Esophagus squamous epithelium (tissue), 5 donors: ENCODE data around the gene ATP11A. TPM values are rescaled to one million over a fixed set of nuclear protein-coding genes. Genes with fewer than 3 reads are reported as not detected.

Source experiments
- DNase-seq: peaks from one replicate; lab custom pipeline; 2025; lab: John Stamatoyannopoulos, UW
- H3K27ac ChIP-seq, 4 donors: fragments of 200-600 bp; sonication (generic); one replicate each; pipeline ENCODE4 v1.5.1; 2016 to 2019; ENCODE audit warnings: mild to moderate bottlenecking in 1 of 4
- H3K27me3 ChIP-seq, 4 donors: fragments of 200-600 bp; sonication (generic); 1 replicate in 3 of 4; 2 replicates in 1 of 4; pipeline versions ENCODE4 v1.5.1 to v1.6.0; 2017 to 2021; ENCODE audit warnings: antibody characterized with exemption in 1 of 4
- H3K36me3 ChIP-seq, 3 donors: fragments of 200-600 bp; sonication (generic); one replicate each; pipeline ENCODE4 v1.5.1; 2016 to 2019
- H3K4me1 ChIP-seq, 3 donors: fragments of 200-600 bp; sonication (generic); one replicate each; pipeline ENCODE4 v1.5.1; 2017 to 2019
- H3K4me3 ChIP-seq, 4 donors: fragments of 200-600 bp; sonication (generic); 1 replicate in 3 of 4; 2 replicates in 1 of 4; pipeline ENCODE4 v1.5.1; 2016 to 2019; ENCODE audit warnings: mild to moderate bottlenecking in 2 of 4, moderate library complexity in 1 of 4
- H3K9me3 ChIP-seq, 3 donors: fragments of 200-600 bp; sonication (generic); one replicate each; pipeline ENCODE4 v1.5.1; 2016 to 2019
- CTCF ChIP-seq, 6 experiments: fragments of 450-650 bp in 4 of 6; fragments of 200-600 bp in 2 of 6; sonication (generic) in 2 of 6; IDR thresholded peaks; one replicate each; pipeline ENCODE4 v1.5.1; 2016 to 2019; ENCODE audit warnings: antibody characterized with exemption in 6 of 6, mild to moderate bottlenecking in 4 of 6, moderate library complexity in 4 of 6
- POLR2A ChIP-seq, 4 donors: fragments of 450-650 bp; IDR thresholded peaks; one replicate each; pipeline ENCODE4 v1.6.1; 2017; ENCODE audit warnings: antibody characterized with exemption in 4 of 4, mild to moderate bottlenecking in 4 of 4, moderate library complexity in 3 of 4
- WGBS, 2 donors: methylation state at CpG; one replicate each; pipeline ENCODE4 v1.1.5; 2018; 5-methylcytosine and 5-hydroxymethylcytosine counted together
- intact Hi-C: fragments of 100-400 bp; cut with DNase I; formaldehyde crosslinking; loops from one replicate; pipeline ENCODE4 v1.15.0; 2022
- total RNA-seq, 4 donors: library from RNA; depleted of rRNA; stranded (reverse); fragments of >200 nt; gene quantifications; one replicate each; pipeline ENCODE4 v1.1.0, GENCODE V29; 2016
- donor health status: DM: yes; HTN: yes; CAD: no.

ATP11A gene
- total RNA-seq, 4 donors from 2014 or later = 9.6 to 20.0 (median 16.1) TPM

GRCh38 chr13:112826565-112826964 lies 136.7 kb downstream of the ATP11A start:
- no peak overlapping the region for H3K4me3 ChIP-seq
- WGBS, 2 donors = 83 to 96% methylated on average over 9 to 13 of the region's 14 CpGs
- no peak for DNase-seq
- H3K27ac ChIP-seq = no peak overlapping the region
- no peaks in the 10 kb centered on the region for H3K27me3 ChIP-seq
- H3K36me3 ChIP-seq = peaks cover 0 to 90% (median 27%) of the 10 kb centered on the region in 3 donors
- intact Hi-C loops = no loop called here
- no peaks in the 10 kb centered on the region for H3K9me3 ChIP-seq
- TF ChIP-seq POLR2A (IDR thresholded peaks at IDR 0.05) (no peak), CTCF (IDR thresholded peaks at IDR 0.05) (no peak)
- H3K4me1 ChIP-seq = no peaks in the 10 kb centered on the region

- DNase-seq = no peak
- TF ChIP-seq POLR2A (IDR thresholded peaks at IDR 0.05) (no peak), CTCF (IDR thresholded peaks at IDR 0.05) (no peak)
- 84 to 94% methylated on average over 16 to 19 of the region's 19 CpGs for WGBS, 2 donors
- Histone ChIP-seq H3K4me3 (no peak overlapping the region), H3K27ac (no peak overlapping the region), H3K27me3 (no peaks in the 10 kb centered on the region), H3K9me3 (no peaks in the 10 kb centered on the region), H3K36me3 (peaks cover 0 to 96% (median 38%) of the 10 kb centered on the region in 3 donors), H3K4me1 (no peaks in the 10 kb centered on the region)
- intact Hi-C loops = no loop called here
Observed at GRCh38 chr13:112828082-112828699, 138.4 kb downstream of the ATP11A start.

- Histone ChIP-seq H3K27ac (no peak overlapping the region), H3K36me3 (peaks cover 0 to 96% (median 41%) of the 10 kb centered on the region in 3 donors), H3K27me3 (no peaks in the 10 kb centered on the region), H3K4me1 (no peaks in the 10 kb centered on the region), H3K4me3 (no peak overlapping the region), H3K9me3 (no peaks in the 10 kb centered on the region)
- no peak for DNase-seq
- intact Hi-C loops = no loop called here
- 96 to 97% methylated on average over 5 to 14 of the region's 15 CpGs for WGBS, 2 donors
- TF ChIP-seq CTCF (IDR thresholded peaks at IDR 0.05) (no peak), POLR2A (IDR thresholded peaks at IDR 0.05) (no peak)
Observed at GRCh38 chr13:112828756-112829155, 138.9 kb downstream of the ATP11A start.

GRCh38 chr13:112831196-112831595 lies 141.4 kb downstream of the ATP11A start:
- intact Hi-C loops = no loop called here
- no peaks in the 10 kb centered on the region for H3K4me1 ChIP-seq
- TF ChIP-seq POLR2A (IDR thresholded peaks at IDR 0.05) (no peak), CTCF (IDR thresholded peaks at IDR 0.05) (no peak)
- 100% methylated on average over 3 of the region's 21 CpGs; no CpG with 5 or more reads in 1 of the 2 donors for WGBS, 2 donors
- no peak for DNase-seq
- no peaks in the 10 kb centered on the region for H3K9me3 ChIP-seq
- H3K36me3 ChIP-seq = peaks cover 0 to 95% (median 37%) of the 10 kb centered on the region in 3 donors
- no peaks in the 10 kb centered on the region for H3K27me3 ChIP-seq
- no peak overlapping the region for H3K27ac ChIP-seq
- H3K4me3 ChIP-seq = no peak overlapping the region

- Histone ChIP-seq H3K4me1 (no peaks in the 10 kb centered on the region), H3K27me3 (no peaks in the 10 kb centered on the region), H3K36me3 (peaks cover 0 to 95% (median 35%) of the 10 kb centered on the region in 3 donors), H3K4me3 (no peak overlapping the region), H3K9me3 (no peaks in the 10 kb centered on the region), H3K27ac (no peak overlapping the region)
- DNase-seq = no peak
- no peak for TF ChIP-seq CTCF (IDR thresholded peaks at IDR 0.05)
- TF ChIP-seq POLR2A (IDR thresholded peaks at IDR 0.05) = no peak
- intact Hi-C loops = no loop called here
- 91 to 92% methylated on average over 11 to 13 of the region's 13 CpGs for WGBS, 2 donors
Observed at GRCh38 chr13:112831801-112832200, 142.0 kb downstream of the ATP11A start.
